ENCODE data around the gene GPRC5C. TPM values are rescaled to one million over a fixed set of nuclear protein-coding genes. Genes with fewer than 3 reads are reported as not detected.
A peak's percentile ranks its signal among the peaks of the same experiment; 100 is the strongest.

The GPRC5C gene
- total RNA-seq, 4 donors from 2014 or later = 11.5 to 29.0 (median 16.0) TPM

DNA sequence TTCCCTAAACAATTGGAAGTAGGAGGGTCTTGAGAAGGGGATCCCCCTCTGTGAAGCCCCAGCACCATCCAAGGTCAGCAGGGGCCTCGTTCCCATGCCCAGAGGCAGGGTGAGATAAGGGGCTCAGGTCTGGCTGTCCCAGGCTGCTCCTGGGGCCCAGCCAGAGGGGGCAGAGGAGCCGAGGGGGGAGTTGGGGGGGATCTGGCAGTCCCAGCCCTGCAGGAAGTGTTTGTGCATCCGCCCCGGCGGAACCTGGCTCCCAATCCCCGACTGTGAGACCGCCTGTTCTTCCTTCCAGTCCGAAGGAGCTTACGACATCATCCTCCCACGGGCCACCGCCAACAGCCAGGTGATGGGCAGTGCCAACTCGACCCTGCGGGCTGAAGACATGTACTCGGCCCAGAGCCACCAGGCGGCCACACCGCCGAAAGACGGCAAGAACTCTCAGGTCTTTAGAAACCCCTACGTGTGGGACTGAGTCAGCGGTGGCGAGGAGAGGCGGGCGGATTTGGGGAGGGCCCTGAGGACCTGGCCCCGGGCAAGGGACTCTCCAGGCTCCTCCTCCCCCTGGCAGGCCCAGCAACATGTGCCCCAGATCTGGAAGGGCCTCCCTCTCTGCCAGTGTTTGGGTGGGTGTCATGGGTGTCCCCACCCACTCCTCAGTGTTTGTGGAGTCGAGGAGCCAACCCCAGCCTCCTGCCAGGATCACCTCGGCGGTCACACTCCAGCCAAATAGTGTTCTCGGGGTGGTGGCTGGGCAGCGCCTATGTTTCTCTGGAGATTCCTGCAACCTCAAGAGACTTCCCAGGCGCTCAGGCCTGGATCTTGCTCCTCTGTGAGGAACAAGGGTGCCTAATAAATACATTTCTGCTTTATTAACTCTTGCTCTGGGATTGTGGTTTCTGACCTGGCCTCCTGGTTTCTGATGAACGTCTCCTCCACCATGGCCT, 14.9 kb downstream of the GPRC5C start:
- TF ChIP-seq CTCF (IDR thresholded peaks at IDR 0.05) = no peak
- DNase-seq (ENCODE audit: low spot score) (no peak), ATAC-seq (ENCODE audit: low FRiP score) (peak; percentile 62)

DNA sequence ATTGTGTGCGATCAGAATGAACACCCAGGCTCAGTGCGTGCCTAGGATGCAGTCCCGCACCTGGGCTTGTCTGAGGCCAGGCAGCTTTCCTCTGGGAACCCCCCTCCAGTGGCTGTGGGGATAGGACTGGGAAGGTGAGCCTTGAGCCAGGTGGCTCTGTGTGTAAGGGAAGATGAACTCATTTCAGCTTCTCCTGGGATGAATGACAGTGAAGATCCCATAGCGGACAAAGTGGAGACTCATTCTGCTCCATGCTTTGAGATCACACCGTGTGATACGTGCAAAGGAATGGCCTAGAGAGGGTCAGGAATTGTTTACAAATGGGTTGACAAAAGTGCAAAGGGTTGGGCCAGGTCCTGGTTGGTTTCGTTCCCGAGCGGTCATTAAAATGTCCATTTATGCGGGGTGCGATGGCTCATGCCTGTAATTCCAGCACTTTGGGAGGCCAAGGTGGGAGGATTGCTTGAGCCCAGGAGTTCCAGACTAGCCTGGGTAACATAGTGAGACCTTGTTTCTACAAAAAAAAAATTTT, 15.8 kb downstream of the GPRC5C start:
- no peak for ATAC-seq (ENCODE audit: low FRiP score)
- no peak for TF ChIP-seq CTCF (IDR thresholded peaks at IDR 0.05)
- DNase-seq (ENCODE audit: low spot score) = no peak

DNA sequence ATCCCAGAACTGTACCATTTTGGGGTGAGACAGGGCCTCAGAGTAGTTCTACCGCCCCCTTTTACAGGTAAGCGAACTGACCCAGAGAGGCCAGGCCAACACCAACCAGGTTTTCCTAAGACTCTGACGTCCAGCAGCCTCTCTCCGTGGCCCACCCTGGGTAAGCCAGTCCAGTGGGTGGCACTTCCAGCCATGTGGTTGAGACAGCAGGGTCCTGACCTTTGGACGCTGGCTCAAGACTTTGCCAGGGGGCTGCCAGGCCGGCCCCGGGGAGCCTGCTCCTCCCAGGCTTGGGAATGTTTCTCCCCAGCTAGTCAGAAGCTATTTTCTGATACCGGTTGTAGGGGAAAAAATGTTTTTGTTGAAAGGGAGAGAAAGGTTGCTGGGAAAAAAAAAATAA, 16.9 kb downstream of the GPRC5C start:
- ATAC-seq (ENCODE audit: low FRiP score) (no peak), DNase-seq (ENCODE audit: low spot score) (no peak)
- no peak for TF ChIP-seq CTCF (IDR thresholded peaks at IDR 0.05)

DNA sequence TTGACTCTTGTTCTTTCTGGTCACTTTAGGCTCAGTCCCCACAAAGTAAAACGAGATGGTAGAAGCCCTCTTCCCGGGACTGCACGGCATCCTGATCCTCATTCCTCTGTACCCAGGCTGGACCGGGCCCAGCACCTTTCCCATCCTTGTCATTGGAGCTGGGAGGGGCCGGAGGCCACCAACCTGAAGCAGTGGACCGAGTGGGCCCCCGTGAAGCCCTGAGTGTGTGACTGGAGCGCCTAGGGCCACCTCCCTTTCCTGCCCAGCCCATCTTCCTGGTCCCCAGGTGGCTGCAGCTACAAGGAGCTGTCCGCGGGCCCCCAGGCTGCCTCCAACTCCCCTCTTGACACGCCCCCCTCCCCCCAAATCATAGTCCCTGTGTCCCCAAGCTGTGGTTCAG, 17.4 kb downstream of the GPRC5C start:
- TF ChIP-seq CTCF (IDR thresholded peaks at IDR 0.05) = no peak
- no peak for ATAC-seq (ENCODE audit: low FRiP score)
- no peak for DNase-seq (ENCODE audit: low spot score)

- DNase-seq (ENCODE audit: low spot score) (no peak), ATAC-seq (ENCODE audit: low FRiP score) (no peak)
Measured at GRCh38 chr17:74449773-74450172, 17.9 kb downstream of the GPRC5C start.

GRCh38 chr17:74450231-74450630, 18.3 kb downstream of the GPRC5C start:
- no peak for TF ChIP-seq CTCF (IDR thresholded peaks at IDR 0.05)
- DNase-seq (ENCODE audit: low spot score) (no peak), ATAC-seq (ENCODE audit: low FRiP score) (no peak)

More at GRCh38 chr17:74449773-74450172, 17.9 kb downstream of the GPRC5C start:
- no peak for TF ChIP-seq CTCF (IDR thresholded peaks at IDR 0.05)
